H1 (cell line): ENCODE measurements around the gene CDH15. TPM values are rescaled to one million over a fixed set of nuclear protein-coding genes. Genes with fewer than 3 reads are reported as not detected.

ENCODE experiments used
- CTCF ChIA-PET: fragments of 300-600 bp; sonication (Branson Sonifier 250); formaldehyde crosslinking; loops from one replicate; lab custom pipeline; 2021; ENCODE audit not compliant: partially characterized antibody; lab: Charles Lee
- POLR2A ChIA-PET: fragments of 300-600 bp; sonication (Branson Sonifier 250); formaldehyde crosslinking; loops from one replicate; lab custom pipeline; 2021; ENCODE audit warnings: inconsistent platforms; ENCODE audit not compliant: partially characterized antibody; lab: Charles Lee
- DNase-seq, 2 experiments: peaks; one replicate each; pipeline versions ENCODE4 v3.0.0 to v3.0.0-alpha.2; 2010 to 2022; ENCODE audit warnings: low spot score in 2 of 2, low read depth in 1 of 2, mixed read lengths in 1 of 2
- FAIRE-seq: peaks from 2 replicates; lab custom pipeline; 2011; peaks lifted over from hg19 to GRCh38; lab: Jason Lieb, UNC
- H2AFZ ChIP-seq: 2 replicates; pipeline ENCODE4 v1.8.1; 2012; ENCODE audit warnings: low read length, inconsistent platforms
- H2AK5ac ChIP-seq: 2 replicates; pipeline ENCODE4 v1.6.1; 2013; ENCODE audit warnings: low read depth, low read length
- H2BK120ac ChIP-seq: replicated peaks from 2 replicates; pipeline ENCODE3; 2013; ENCODE audit warnings: low read depth, low read length, inconsistent platforms
- H2BK12ac ChIP-seq: 2 replicates; pipeline ENCODE4 v1.6.1; 2013; ENCODE audit warnings: low read depth, low read length
- H2BK15ac ChIP-seq: 2 replicates; pipeline ENCODE4 v1.6.1; 2013; ENCODE audit warnings: low read length
- H2BK20ac ChIP-seq: 2 replicates; pipeline ENCODE4 v1.6.1; 2013; ENCODE audit warnings: low read length
- H2BK5ac ChIP-seq: 2 replicates; pipeline ENCODE4 v1.6.1; 2013; ENCODE audit warnings: low read depth, low read length
- H3K14ac ChIP-seq: 2 replicates; pipeline ENCODE4 v1.6.1; 2013; ENCODE audit warnings: inconsistent platforms; ENCODE audit not compliant: insufficient read length
- H3K18ac ChIP-seq: 2 replicates; pipeline ENCODE4 v1.6.1; 2013; ENCODE audit warnings: low read length; ENCODE audit errors: extremely low read depth
- H3K23ac ChIP-seq: 2 replicates; pipeline ENCODE4 v1.6.1; 2013; ENCODE audit warnings: inconsistent platforms; ENCODE audit not compliant: insufficient read length
- H3K23me2 ChIP-seq: 2 replicates; pipeline ENCODE4 v1.6.1; 2013; ENCODE audit warnings: low read depth, low read length
- H3K27ac ChIP-seq: 2 replicates; pipeline ENCODE4 v1.6.1; 2011; ENCODE audit warnings: low read depth, low read length, inconsistent platforms
- H3K27me3 ChIP-seq, 4 experiments: replicated peaks in 1 of 4; 1 replicate in 1 of 4; 2 replicates in 3 of 4; pipeline versions ENCODE4 v1.6.1 to v1.8.1; 2011 to 2013; ENCODE audit warnings: low read length in 3 of 4, mild to moderate bottlenecking in 3 of 4, inconsistent platforms in 2 of 4, mixed read lengths in 2 of 4, moderate library complexity in 1 of 4; ENCODE audit not compliant: control insufficient read depth in 3 of 4, insufficient read depth in 3 of 4; ENCODE audit errors: extremely low read depth in 1 of 4
- H3K36me3 ChIP-seq, 4 experiments: 2 replicates each; pipeline versions ENCODE4 v1.6.1 to v1.8.1; 2011 to 2013; ENCODE audit warnings: mild to moderate bottlenecking in 4 of 4, low read length in 3 of 4, moderate library complexity in 2 of 4, control low read depth in 1 of 4, inconsistent platforms in 1 of 4; ENCODE audit not compliant: insufficient read depth in 4 of 4, control insufficient read depth in 2 of 4
- H3K4ac ChIP-seq: replicated peaks from 2 replicates; pipeline ENCODE3; 2013; ENCODE audit warnings: low read length, low read depth, mixed read lengths, inconsistent platforms; ENCODE audit not compliant: insufficient read length
- H3K4me1 ChIP-seq, 4 experiments: replicated peaks in 1 of 4; 1 replicate in 1 of 4; 2 replicates in 3 of 4; pipeline versions ENCODE4 v1.6.1 to v1.8.1; 2011 to 2013; ENCODE audit warnings: low read length in 3 of 4, inconsistent platforms in 2 of 4, mixed read lengths in 1 of 4; ENCODE audit not compliant: insufficient read depth in 4 of 4, control insufficient read depth in 3 of 4
- H3K4me2 ChIP-seq, 2 experiments: 2 replicates each; pipeline versions ENCODE4 v1.6.1 to v1.8.1; 2011 to 2013; ENCODE audit warnings: low read depth in 2 of 2, low read length in 2 of 2, control low read depth in 1 of 2, inconsistent platforms in 1 of 2, mild to moderate bottlenecking in 1 of 2; ENCODE audit not compliant: insufficient read depth in 1 of 2
- H3K4me3 ChIP-seq, 4 experiments: fragments of 200-600, 300-600 bp in 1 of 4; sonication (generic), shearing (Covaris generic), sonication (Bioruptor Twin) in 1 of 4; 2 replicates each; pipeline versions ENCODE4 v1.5.1 to v1.8.1; 2011 to 2016; ENCODE audit warnings: low read length in 4 of 4, low read depth in 3 of 4, control low read depth in 2 of 4, inconsistent platforms in 2 of 4, mild to moderate bottlenecking in 2 of 4, mixed read lengths in 1 of 4, moderate library complexity in 1 of 4; ENCODE audit not compliant: insufficient read depth in 2 of 4; ENCODE audit errors: extremely low read depth in 1 of 4
- H3K56ac ChIP-seq: replicated peaks from 2 replicates; pipeline ENCODE3; 2013; ENCODE audit warnings: low read depth, mild to moderate bottlenecking, mixed read lengths, low read length, inconsistent platforms; ENCODE audit not compliant: insufficient read length
- H3K79me1 ChIP-seq: 2 replicates; pipeline ENCODE4 v1.6.1; 2013; ENCODE audit warnings: low read depth, low read length, control low read depth
- H3K79me2 ChIP-seq, 2 experiments: 2 replicates each; pipeline versions ENCODE4 v1.6.1 to v1.8.1; 2012 to 2013; ENCODE audit warnings: low read length in 2 of 2, mild to moderate bottlenecking in 2 of 2, inconsistent platforms in 1 of 2; ENCODE audit not compliant: insufficient read depth in 2 of 2, control insufficient read depth in 1 of 2
- H3K9ac ChIP-seq, 4 experiments: replicated peaks in 1 of 4; 1 replicate in 1 of 4; 2 replicates in 3 of 4; pipeline versions ENCODE4 v1.6.1 to v1.8.1; 2011 to 2013; ENCODE audit warnings: low read depth in 3 of 4, low read length in 3 of 4, control low read depth in 2 of 4, mild to moderate bottlenecking in 2 of 4, moderate library complexity in 2 of 4, inconsistent platforms in 1 of 4; ENCODE audit errors: extremely low read depth in 1 of 4
- H3K9me3 ChIP-seq, 2 experiments: 2 replicates each; pipeline versions ENCODE4 v1.6.1 to v1.8.1; 2012 to 2013; ENCODE audit warnings: mild to moderate bottlenecking in 2 of 2, moderate library complexity in 2 of 2, control low read depth in 1 of 2, inconsistent platforms in 1 of 2, low read depth in 1 of 2, low read length in 1 of 2, mixed read lengths in 1 of 2; ENCODE audit not compliant: insufficient read depth in 2 of 2
- H4K20me1 ChIP-seq, 2 experiments: replicated peaks in 1 of 2; 2 replicates each; pipeline versions ENCODE3 to v1.8.1; 2011 to 2013; ENCODE audit warnings: inconsistent platforms in 2 of 2, low read length in 2 of 2, mild to moderate bottlenecking in 1 of 2; ENCODE audit not compliant: insufficient read depth in 2 of 2, control insufficient read depth in 1 of 2
- H4K5ac ChIP-seq: 2 replicates; pipeline ENCODE4 v1.6.1; 2013; ENCODE audit warnings: low read length, low read depth, mixed read lengths, inconsistent platforms; ENCODE audit not compliant: insufficient read length
- H4K8ac ChIP-seq: 2 replicates; pipeline ENCODE4 v1.8.0; 2013; ENCODE audit warnings: mild to moderate bottlenecking, moderate library complexity, low read length, inconsistent platforms; ENCODE audit not compliant: insufficient read depth; ENCODE audit errors: extremely low read depth
- H4K91ac ChIP-seq: replicated peaks from 2 replicates; pipeline ENCODE3; 2013; ENCODE audit warnings: low read length, mixed read lengths, inconsistent platforms; ENCODE audit not compliant: insufficient read length
- CREB1 ChIP-seq: IDR thresholded peaks from 2 replicates; pipeline ENCODE4 v1.6.1; 2012; ENCODE audit warnings: inconsistent platforms
- CTBP2 ChIP-seq: IDR thresholded peaks from 2 replicates; pipeline ENCODE4 v1.7.0; 2011; ENCODE audit warnings: borderline replicate concordance, mild to moderate bottlenecking, moderate library complexity, mixed read lengths, low read length; ENCODE audit not compliant: insufficient read depth, insufficient read length
- MAX ChIP-seq: IDR thresholded peaks from 2 replicates; pipeline ENCODE4 v1.6.1; 2012; ENCODE audit warnings: inconsistent platforms
- WGBS, 2 experiments: shearing (Covaris generic) in 1 of 2; methylation state at CpG; one replicate each; pipeline versions ENCODE4 v1.1.6 to v1.1.7; 2013 to 2015; ENCODE audit warnings: low lambda C conversion rate in 2 of 2, mixed read lengths in 2 of 2, inconsistent platforms in 1 of 2, low coverage in 1 of 2, missing lambda C conversion rate in 1 of 2; ENCODE audit not compliant: insufficient replicate concordance in 2 of 2, insufficient coverage in 1 of 2, insufficient read length in 1 of 2; ENCODE audit errors: extremely low coverage in 1 of 2, missing lambda C conversion rate in 1 of 2; 5-methylcytosine and 5-hydroxymethylcytosine counted together
- polyA plus RNA-seq, 7 experiments: library from polyadenylated mRNA; depleted of rRNA in 3 of 7; stranded (reverse) in 5 of 7; unstranded in 2 of 7; fragments of >200 nt in 5 of 7; fragments of 200-250 nt in 2 of 7; gene quantifications; 1 replicate in 5 of 7; 2 replicates in 1 of 7; 4 replicates in 1 of 7; pipeline versions ENCODE4 v1.2.1 to v1.2.3, GENCODE V29; 2011 to 2013; ENCODE audit warnings: missing spikeins in 2 of 7, mixed read lengths in 2 of 7
- total RNA-seq: library from RNA; stranded (reverse); fragmentation: NEBNext Ultra II Directional; extraction: Animal tissue kit (Norgen Biotek cat#: 25700); gene quantifications from 2 replicates; pipeline ENCODE4 v1.2.1, GENCODE V29; 2021

The CDH15 gene
- total and polyA plus RNA-seq, 2 of the 8 experiments (the other 6 are each of a cell fraction or from before 2014, with no cell fraction given): 0.50 to 0.82 TPM

- peak within 1 kb of the TSS; percentile 51; the same call in 1 of the 2 replicates for H4K8ac ChIP-seq
- H4K91ac ChIP-seq: peak within 1 kb of the TSS; percentile 81
- DNase-seq: peak in 1 of 2 experiments; percentile 66
- 0 out of 2 replicates have a peak within 1 kb of the TSS, but pooled peaks have one; percentile 50 for H2BK12ac ChIP-seq
- H3K23me2 ChIP-seq: peaks cover 10% of the 10 kb centered on the region; the same call in 1 of the 2 replicates
- no peak within 1 kb of the TSS for H3K23ac ChIP-seq
- H3K27me3 ChIP-seq: peaks cover 11 to 40% (median 30%) of the 10 kb centered on the region in 4 experiments
- H2AK5ac ChIP-seq: peak within 1 kb of the TSS; percentile 9; the same call in 1 of the 2 replicates
- no peak within 1 kb of the TSS for H2BK15ac ChIP-seq
- peak within 1 kb of the TSS; percentile 80 to 92 for H3K4me2 ChIP-seq
- no peak within 1 kb of the TSS for H3K14ac ChIP-seq
- peak within 1 kb of the TSS; percentile 60; the same call in 1 of the 2 replicates for H3K18ac ChIP-seq
- H3K4me1 ChIP-seq: peaks cover 0 to 12% (median 8%) of the 10 kb centered on the region in 4 experiments; a peak in 5 of 7 replicates
- H2BK5ac ChIP-seq: no peak within 1 kb of the TSS
- ChIA-PET CTCF (interaction anchor here (1.0 to 1.6 kb wide), 4 partner anchors 10 to 383 kb away, joined by 3 to 5 read pairs (median 4); no protein-coding TSS in a partner anchor), POLR2A (interaction anchor here (0.9 to 3.1 kb wide), 7 partner anchors 17 to 393 kb away, joined by 3 to 13 read pairs (median 3); partner anchors contain the start of gene ZNF778)
- H2BK120ac ChIP-seq: no peak within 1 kb of the TSS
- FAIRE-seq: no peak
- H3K79me2 ChIP-seq: no peaks in the 10 kb centered on the region
- 0 out of 2 replicates have a peak within 1 kb of the TSS, but pooled peaks have one; percentile 0 for H2AFZ ChIP-seq
- 30% methylated on average over 25 of the region's 28 CpGs; no CpG with 5 or more reads in 1 of the 2 experiments for WGBS, 2 experiments
- peak within 1 kb of the TSS in 1 of 4 experiments; percentile 30; a peak in 2 of 7 replicates for H3K9ac ChIP-seq
- no peaks in the 10 kb centered on the region for H3K36me3 ChIP-seq
- H2BK20ac ChIP-seq: no peak within 1 kb of the TSS
- no peak within 1 kb of the TSS for H4K5ac ChIP-seq
- TF ChIP-seq CREB1: no peak
- TF ChIP-seq CTBP2: peak; percentile 57
- peak; percentile 36; the same call in 1 of the 2 replicates for TF ChIP-seq MAX
- H4K20me1 ChIP-seq: peaks cover 0 to 4% of the 10 kb centered on the region in 2 experiments
- H3K27ac ChIP-seq: no peak within 1 kb of the TSS
- H3K79me1 ChIP-seq: no peaks in the 10 kb centered on the region
- no peak within 1 kb of the TSS for H3K4ac ChIP-seq
- no peaks in the 10 kb centered on the region for H3K9me3 ChIP-seq
- H3K4me3 ChIP-seq: peak within 1 kb of the TSS; percentile 36 to 67 (median 48)
- H3K56ac ChIP-seq: no peak within 1 kb of the TSS
Observed at GRCh38 chr16:89200124-89200849, 28.7 kb downstream of the CDH15 start, which contains the start of gene SLC22A31. Gene SLC22A31 (minus strand): TSS chr16:89200537. CDS start chr16:89200501, 36 bp downstream.
